Measurements from ENCODE around the gene RPS6KL1.

RPS6KL1 gene

GRCh38 chr14:74910556-74910955, 12.5 kb downstream of the RPS6KL1 start:
- no peak for DNase-seq

GRCh38 chr14:74909911-74910310, 13.1 kb downstream of the RPS6KL1 start:
- no peak for DNase-seq

GRCh38 chr14:74909501-74909900, 13.6 kb downstream of the RPS6KL1 start:
- no peak for DNase-seq

- no peak for DNase-seq
Measured at GRCh38 chr14:74908861-74909341, 14.2 kb downstream of the RPS6KL1 start.

- no peak for DNase-seq
Measured at GRCh38 chr14:74907744-74908143, 15.3 kb downstream of the RPS6KL1 start.

- no peak for DNase-seq
Measured at GRCh38 chr14:74906925-74907521, 16.0 kb downstream of the RPS6KL1 start.

GRCh38 chr14:74905595-74906142, 17.4 kb downstream of the RPS6KL1 start:
- peak; percentile 32 for DNase-seq

- DNase-seq, result no peak
Measured at GRCh38 chr14:74904635-74905503, 18.2 kb downstream of the RPS6KL1 start.

- DNase-seq, result no peak
Measured at GRCh38 chr14:74902941-74903705, 19.9 kb downstream of the RPS6KL1 start.

GRCh38 chr14:74898694-74899093, 24.4 kb downstream of the RPS6KL1 start:
- DNase-seq, result no peak

- no peak for DNase-seq
Measured at GRCh38 chr14:74898083-74898482, 25.0 kb downstream of the RPS6KL1 start.

- DNase-seq, result no peak
Measured at GRCh38 chr14:74897642-74898041, 25.4 kb downstream of the RPS6KL1 start.

GRCh38 chr14:74896400-74896799, 26.7 kb downstream of the RPS6KL1 start:
- DNase-seq, result no peak

GRCh38 chr14:74893614-74894091, 29.4 kb downstream of the RPS6KL1 start:
- DNase-seq, result no peak

- no peak for DNase-seq
Measured at GRCh38 chr14:74892745-74893144, 30.3 kb downstream of the RPS6KL1 start.

GRCh38 chr14:74891870-74892269, 31.2 kb downstream of the RPS6KL1 start:
- DNase-seq, result no peak

- no peak for DNase-seq
Measured at GRCh38 chr14:74890262-74890661, 32.8 kb downstream of the RPS6KL1 start.

- DNase-seq, result no peak
Measured at GRCh38 chr14:74888164-74889158, 34.6 kb downstream of the RPS6KL1 start.

GRCh38 chr14:74886001-74886400, 37.1 kb downstream of the RPS6KL1 start:
- DNase-seq, result no peak

- peak; percentile 34 for DNase-seq
Measured at GRCh38 chr14:74882103-74882920, 40.7 kb downstream of the RPS6KL1 start.
